Glutamatergic neuron (in vitro differentiated cells): Measurements from ENCODE around the gene PPP2R5B. TPM values are rescaled to one million over a fixed set of nuclear protein-coding genes. Genes with fewer than 3 reads are reported as not detected.

ENCODE experiments used
- DNase-seq: peaks from one replicate; pipeline ENCODE4 v3.0.0; 2022
- H3K27ac Mint-ChIP-seq: one replicate; pipeline ENCODE4 v1.8.0; 2020; ENCODE audit warnings: mild to moderate bottlenecking, mixed read lengths, inconsistent platforms; ENCODE audit not compliant: unreplicated experiment
- H3K27me3 Mint-ChIP-seq: one replicate; pipeline ENCODE4 v1.8.0; 2020; ENCODE audit warnings: mild to moderate bottlenecking, moderate library complexity, mixed read lengths, inconsistent platforms; ENCODE audit not compliant: unreplicated experiment
- H3K36me3 Mint-ChIP-seq: one replicate; pipeline ENCODE4 v1.8.0; 2020; ENCODE audit warnings: mild to moderate bottlenecking, mixed read lengths, inconsistent platforms; ENCODE audit not compliant: unreplicated experiment
- H3K4me1 Mint-ChIP-seq: one replicate; pipeline ENCODE4 v1.8.0; 2020; ENCODE audit warnings: mild to moderate bottlenecking, low read depth, mixed read lengths, inconsistent platforms; ENCODE audit not compliant: unreplicated experiment
- H3K4me3 Mint-ChIP-seq: one replicate; pipeline ENCODE4 v1.8.0; 2020; ENCODE audit warnings: mild to moderate bottlenecking, mixed read lengths, inconsistent platforms; ENCODE audit not compliant: unreplicated experiment
- H3K9me3 Mint-ChIP-seq: one replicate; pipeline ENCODE4 v1.8.0; 2020; ENCODE audit warnings: mild to moderate bottlenecking, moderate library complexity, mixed read lengths, inconsistent platforms; ENCODE audit not compliant: unreplicated experiment
- total RNA-seq: library from RNA; stranded (reverse); fragmentation: NEBNext Ultra II Directional; extraction: Animal tissue kit (Norgen Biotek cat#: 25700); gene quantifications from one replicate; pipeline ENCODE4 v1.2.1, GENCODE V29; 2021; ENCODE audit not compliant: unreplicated experiment
- TF ChIP-seq, protein P1 (sequence below): fragments of 200-600 bp; sonication (generic); IDR thresholded peaks from one replicate; pipeline ENCODE4 v1.5.0; 2021; ENCODE audit not compliant: partially characterized antibody, unreplicated experiment

The PPP2R5B gene
- total RNA-seq, 1 donor from 2014 or later = 148 TPM

DNA sequence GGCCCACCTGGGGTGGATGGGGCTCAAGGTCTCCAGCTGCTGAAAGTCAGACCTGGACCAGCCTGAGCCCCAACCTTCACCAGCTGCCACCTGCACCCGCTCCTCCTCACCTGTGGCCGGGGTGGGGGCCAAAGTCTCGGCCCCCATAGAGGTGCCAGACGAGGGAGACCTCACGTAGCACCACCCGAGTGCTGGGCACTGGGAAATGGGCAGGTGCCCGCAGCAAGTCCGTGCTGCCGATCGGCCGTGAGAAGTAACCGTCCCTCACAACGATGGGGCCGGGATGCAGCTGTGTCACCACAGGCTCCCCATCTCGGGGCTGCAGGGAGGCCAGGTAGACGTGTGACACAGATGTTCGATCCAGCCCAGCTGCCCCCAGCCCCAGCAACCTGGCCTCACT lies 23.7 kb upstream of the PPP2R5B start:
- TF ChIP-seq, protein P1, sequence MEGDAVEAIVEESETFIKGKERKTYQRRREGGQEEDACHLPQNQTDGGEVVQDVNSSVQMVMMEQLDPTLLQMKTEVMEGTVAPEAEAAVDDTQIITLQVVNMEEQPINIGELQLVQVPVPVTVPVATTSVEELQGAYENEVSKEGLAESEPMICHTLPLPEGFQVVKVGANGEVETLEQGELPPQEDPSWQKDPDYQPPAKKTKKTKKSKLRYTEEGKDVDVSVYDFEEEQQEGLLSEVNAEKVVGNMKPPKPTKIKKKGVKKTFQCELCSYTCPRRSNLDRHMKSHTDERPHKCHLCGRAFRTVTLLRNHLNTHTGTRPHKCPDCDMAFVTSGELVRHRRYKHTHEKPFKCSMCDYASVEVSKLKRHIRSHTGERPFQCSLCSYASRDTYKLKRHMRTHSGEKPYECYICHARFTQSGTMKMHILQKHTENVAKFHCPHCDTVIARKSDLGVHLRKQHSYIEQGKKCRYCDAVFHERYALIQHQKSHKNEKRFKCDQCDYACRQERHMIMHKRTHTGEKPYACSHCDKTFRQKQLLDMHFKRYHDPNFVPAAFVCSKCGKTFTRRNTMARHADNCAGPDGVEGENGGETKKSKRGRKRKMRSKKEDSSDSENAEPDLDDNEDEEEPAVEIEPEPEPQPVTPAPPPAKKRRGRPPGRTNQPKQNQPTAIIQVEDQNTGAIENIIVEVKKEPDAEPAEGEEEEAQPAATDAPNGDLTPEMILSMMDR = no peak
- Mint-ChIP-seq H3K4me1 (peaks cover 3% of the 10 kb centered on the region), H3K27ac (no peak overlapping the region), H3K9me3 (peaks cover 6% of the 10 kb centered on the region), H3K27me3 (peaks cover 3% of the 10 kb centered on the region), H3K4me3 (no peak overlapping the region), H3K36me3 (no peaks in the 10 kb centered on the region)
- DNase-seq = no peak

DNA sequence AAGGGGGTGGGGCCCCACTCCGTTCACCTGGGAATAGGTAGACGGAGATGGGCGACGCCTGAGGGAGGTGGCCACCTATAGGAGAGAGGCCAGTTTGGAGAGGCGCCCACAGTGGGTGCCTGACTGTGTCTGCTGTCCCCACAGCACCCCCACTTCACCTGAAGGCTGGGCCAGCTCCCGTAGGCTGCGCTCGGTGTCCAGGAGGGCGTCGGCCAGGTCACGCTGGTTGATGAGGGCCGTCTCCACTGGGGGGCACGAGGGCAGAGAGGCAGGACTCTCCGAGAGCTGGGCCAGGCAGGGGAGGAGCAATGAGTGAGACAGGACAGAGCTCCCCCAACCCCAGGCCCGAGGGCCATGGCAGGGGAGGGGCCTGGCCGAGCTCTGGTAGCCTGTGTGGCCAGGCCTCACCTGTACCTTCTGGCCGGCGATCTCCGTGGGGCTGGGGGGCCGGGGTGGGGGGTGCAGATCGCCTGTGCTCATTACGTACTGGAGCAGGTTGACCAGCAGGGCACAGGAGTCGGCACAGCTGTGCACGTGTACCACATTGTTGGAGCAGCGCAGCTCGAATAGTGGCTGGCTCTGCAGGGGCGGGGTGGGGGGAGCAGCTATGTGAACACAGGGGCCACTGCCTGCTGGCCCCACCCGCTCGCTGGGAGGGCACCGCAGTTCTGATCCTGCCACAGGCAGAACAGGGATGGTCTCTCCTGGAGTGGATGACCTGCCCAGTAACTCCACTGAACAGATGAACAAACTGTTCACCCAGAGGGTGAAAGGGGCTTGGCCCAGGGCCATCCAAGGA lies 22.2 kb upstream of the PPP2R5B start:
- H3K27ac Mint-ChIP-seq = no peak overlapping the region
- H3K4me3 Mint-ChIP-seq = no peak overlapping the region
- TF ChIP-seq, protein P1 = no peak
- H3K27me3 Mint-ChIP-seq = peaks cover 3% of the 10 kb centered on the region
- no peak for DNase-seq
- no peaks in the 10 kb centered on the region for H3K36me3 Mint-ChIP-seq
- H3K4me1 Mint-ChIP-seq = no peaks in the 10 kb centered on the region
- H3K9me3 Mint-ChIP-seq = peaks cover 6% of the 10 kb centered on the region

DNA sequence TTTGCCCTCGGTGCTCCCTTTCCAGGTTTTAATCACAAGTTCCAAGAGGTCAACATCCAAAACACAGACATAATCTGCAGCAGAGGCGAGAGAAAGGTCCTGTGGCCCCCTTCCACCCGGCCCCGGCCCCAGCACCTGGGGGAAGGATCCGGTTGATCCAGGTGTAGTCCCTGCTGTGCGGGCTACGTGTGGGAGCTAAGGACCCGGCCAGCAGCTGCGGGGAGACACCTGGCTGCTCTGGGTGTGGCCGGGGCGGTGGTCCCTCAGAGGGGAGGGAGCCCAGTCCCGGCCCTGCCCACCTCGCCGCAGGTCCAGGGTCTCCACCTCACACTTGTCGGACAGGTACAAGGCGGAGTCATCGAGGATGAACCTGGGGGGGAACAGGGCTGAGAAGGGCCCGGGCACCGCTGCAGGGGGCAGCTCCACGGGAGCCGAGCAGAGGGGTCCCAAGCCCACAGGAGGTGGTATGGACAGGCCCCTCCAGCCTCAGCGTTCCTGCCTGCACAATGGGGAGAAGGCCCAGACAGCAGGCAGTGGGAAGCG lies 21.1 kb upstream of the PPP2R5B start:
- Mint-ChIP-seq H3K4me1 (no peaks in the 10 kb centered on the region), H3K9me3 (peaks cover 7% of the 10 kb centered on the region), H3K27ac (no peak overlapping the region), H3K27me3 (peaks cover 3% of the 10 kb centered on the region), H3K4me3 (no peak overlapping the region), H3K36me3 (no peaks in the 10 kb centered on the region)
- no peak for DNase-seq
- TF ChIP-seq, protein P1 = no peak

DNA sequence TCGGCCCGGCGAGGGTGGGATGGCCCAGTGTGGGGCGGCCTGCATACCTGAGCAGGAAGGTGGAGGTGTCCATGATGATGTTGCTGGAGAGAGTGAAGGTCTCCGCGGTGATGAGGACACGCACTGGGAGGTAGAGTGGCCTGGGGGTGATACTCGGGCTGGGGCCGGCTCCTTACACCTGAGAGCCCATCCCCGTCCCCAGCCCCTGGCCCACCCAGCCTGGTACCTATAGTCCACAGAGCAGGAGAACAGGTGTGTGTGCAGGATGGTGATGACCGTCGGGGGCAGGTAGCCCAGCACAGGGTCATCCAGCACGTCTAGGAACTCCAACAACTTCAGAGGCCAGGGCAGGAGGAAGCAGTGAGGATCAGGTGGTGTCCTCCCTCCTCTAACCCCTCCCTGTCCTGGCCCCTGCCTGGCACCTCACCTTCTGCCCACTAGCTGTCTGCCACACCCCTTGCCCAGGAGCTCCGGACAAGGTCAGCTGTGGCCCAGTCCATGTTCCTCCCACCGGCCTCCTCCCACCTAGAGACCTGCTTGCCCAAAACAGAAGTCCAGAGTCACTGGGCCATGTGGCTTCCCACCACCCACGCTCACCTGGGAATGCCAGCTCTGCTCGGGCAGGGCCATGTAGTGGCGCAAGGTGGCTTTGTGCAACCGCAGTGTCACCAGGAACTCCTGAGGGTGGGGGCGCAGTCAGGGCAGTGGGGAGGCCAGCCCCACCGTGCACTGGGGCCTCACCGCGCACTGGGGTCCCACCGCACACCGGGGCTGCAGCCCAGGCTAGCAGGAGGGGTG lies 18.8 kb upstream of the PPP2R5B start:
- TF ChIP-seq, protein P1 = no peak
- Mint-ChIP-seq H3K27ac (no peak overlapping the region), H3K4me1 (no peaks in the 10 kb centered on the region), H3K27me3 (no peaks in the 10 kb centered on the region), H3K4me3 (no peak overlapping the region), H3K36me3 (no peaks in the 10 kb centered on the region), H3K9me3 (peaks cover 6% of the 10 kb centered on the region)
- DNase-seq = no peak
